GM06990 (cell line): ENCODE measurements around the gene PSORS1C2.

Experiments
- DNase-seq: peaks from one replicate; pipeline ENCODE4 v3.0.0-alpha.2; 2011; ENCODE audit not compliant: insufficient read length; ENCODE audit errors: extremely low read depth
- H3K27me3 ChIP-seq: replicated peaks from 2 replicates; pipeline ENCODE4 v1.6.0; 2011; ENCODE audit warnings: low read length; ENCODE audit not compliant: control insufficient read depth, insufficient read depth
- H3K36me3 ChIP-seq: 2 replicates; pipeline ENCODE4 v1.5.1; 2011; ENCODE audit warnings: low read length; ENCODE audit not compliant: control insufficient read depth, insufficient read depth
- H3K4me3 ChIP-seq: replicated peaks from 2 replicates; pipeline ENCODE4 v1.5.1; 2011; ENCODE audit warnings: low read depth, mild to moderate bottlenecking, control low read depth, low read length
- TF ChIP-seq, protein P1 (sequence below): IDR thresholded peaks from 2 replicates; pipeline ENCODE4 v1.5.1; 2011; ENCODE audit warnings: low read length, control low read depth, mild to moderate bottlenecking, inconsistent platforms; ENCODE audit not compliant: insufficient read depth, poor library complexity, severe bottlenecking

The PSORS1C2 gene

DNA sequence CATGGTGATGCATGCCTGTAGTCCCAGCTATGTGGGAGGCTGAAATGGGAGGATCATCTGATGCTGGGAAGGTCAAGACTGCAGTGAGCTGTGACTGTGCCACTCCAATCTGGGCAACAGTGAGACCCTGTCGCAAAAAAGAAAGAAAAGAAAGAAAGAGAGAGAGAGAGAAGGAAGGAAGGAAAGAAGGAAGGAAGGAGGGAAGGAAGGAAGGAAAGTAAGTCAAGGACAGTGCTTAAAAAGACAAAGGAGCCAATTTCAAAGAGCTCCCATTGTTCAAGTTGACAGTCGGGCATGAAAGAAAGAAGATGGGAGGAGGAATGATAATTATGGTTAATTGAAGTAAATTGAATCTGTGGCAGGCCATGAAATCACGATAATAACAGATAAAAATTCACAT, 42.7 kb downstream of the PSORS1C2 start:
- Histone ChIP-seq H3K27me3 (no peaks in the 10 kb centered on the region; the same call in none of the 2 replicates), H3K4me3 (no peak overlapping the region), H3K36me3 (no peaks in the 10 kb centered on the region)
- TF ChIP-seq, protein P1, sequence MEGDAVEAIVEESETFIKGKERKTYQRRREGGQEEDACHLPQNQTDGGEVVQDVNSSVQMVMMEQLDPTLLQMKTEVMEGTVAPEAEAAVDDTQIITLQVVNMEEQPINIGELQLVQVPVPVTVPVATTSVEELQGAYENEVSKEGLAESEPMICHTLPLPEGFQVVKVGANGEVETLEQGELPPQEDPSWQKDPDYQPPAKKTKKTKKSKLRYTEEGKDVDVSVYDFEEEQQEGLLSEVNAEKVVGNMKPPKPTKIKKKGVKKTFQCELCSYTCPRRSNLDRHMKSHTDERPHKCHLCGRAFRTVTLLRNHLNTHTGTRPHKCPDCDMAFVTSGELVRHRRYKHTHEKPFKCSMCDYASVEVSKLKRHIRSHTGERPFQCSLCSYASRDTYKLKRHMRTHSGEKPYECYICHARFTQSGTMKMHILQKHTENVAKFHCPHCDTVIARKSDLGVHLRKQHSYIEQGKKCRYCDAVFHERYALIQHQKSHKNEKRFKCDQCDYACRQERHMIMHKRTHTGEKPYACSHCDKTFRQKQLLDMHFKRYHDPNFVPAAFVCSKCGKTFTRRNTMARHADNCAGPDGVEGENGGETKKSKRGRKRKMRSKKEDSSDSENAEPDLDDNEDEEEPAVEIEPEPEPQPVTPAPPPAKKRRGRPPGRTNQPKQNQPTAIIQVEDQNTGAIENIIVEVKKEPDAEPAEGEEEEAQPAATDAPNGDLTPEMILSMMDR = no peak
- no peak for DNase-seq

GRCh38 chr6:31094389-31094881, 44.4 kb downstream of the PSORS1C2 start:
- Histone ChIP-seq H3K4me3 (no peak overlapping the region), H3K36me3 (no peaks in the 10 kb centered on the region), H3K27me3 (no peaks in the 10 kb centered on the region; the same call in none of the 2 replicates)
- DNase-seq = no peak
- TF ChIP-seq, protein P1 = no peak

- TF ChIP-seq, protein P1 = no peak
- DNase-seq = no peak
- no peak overlapping the region for H3K4me3 ChIP-seq
- H3K27me3 ChIP-seq = no peaks in the 10 kb centered on the region; the same call in none of the 2 replicates
- no peaks in the 10 kb centered on the region for H3K36me3 ChIP-seq
These were observed 45.9 kb downstream of the PSORS1C2 start for GRCh38 chr6:31092769-31093505.

- no peak for DNase-seq
- Histone ChIP-seq H3K36me3 (no peaks in the 10 kb centered on the region), H3K27me3 (no peaks in the 10 kb centered on the region; the same call in none of the 2 replicates), H3K4me3 (no peak overlapping the region)
- TF ChIP-seq, protein P1 = no peak
These were observed 46.6 kb downstream of the PSORS1C2 start for GRCh38 chr6:31092238-31092637.

DNA sequence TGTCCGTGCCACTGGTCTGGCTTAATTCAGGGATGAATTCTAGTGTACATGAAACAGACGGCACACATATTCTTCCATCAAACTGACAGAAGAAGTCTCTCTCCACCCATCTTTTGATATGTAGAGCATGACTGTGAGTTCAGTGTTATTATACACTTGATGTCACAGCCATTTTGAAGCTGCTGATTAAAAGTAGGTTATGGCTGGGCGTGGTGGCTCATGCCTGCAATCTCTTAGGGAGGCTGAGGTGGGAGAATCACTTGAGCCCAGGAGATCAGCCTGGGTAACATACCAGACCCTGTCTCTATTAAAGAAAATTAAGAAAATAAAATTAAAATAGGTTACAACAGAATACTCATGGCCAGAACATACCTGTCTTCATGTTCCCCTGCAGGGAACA, 47.2 kb downstream of the PSORS1C2 start:
- no peak for DNase-seq
- TF ChIP-seq, protein P1 = no peak
- Histone ChIP-seq H3K27me3 (no peaks in the 10 kb centered on the region; the same call in none of the 2 replicates), H3K4me3 (no peak overlapping the region), H3K36me3 (no peaks in the 10 kb centered on the region)
